CD4-positive, alpha-beta T cell treated with Interleukin-2 at 100 ng/mL for 4 hours (primary cell): ENCODE data around the gene MAPKAP1.

ENCODE experiments used
- DNase-seq: peaks from one replicate; pipeline ENCODE4 v3.0.0-alpha.2; 2020; ENCODE audit warnings: low spot score

Gene MAPKAP1

DNA sequence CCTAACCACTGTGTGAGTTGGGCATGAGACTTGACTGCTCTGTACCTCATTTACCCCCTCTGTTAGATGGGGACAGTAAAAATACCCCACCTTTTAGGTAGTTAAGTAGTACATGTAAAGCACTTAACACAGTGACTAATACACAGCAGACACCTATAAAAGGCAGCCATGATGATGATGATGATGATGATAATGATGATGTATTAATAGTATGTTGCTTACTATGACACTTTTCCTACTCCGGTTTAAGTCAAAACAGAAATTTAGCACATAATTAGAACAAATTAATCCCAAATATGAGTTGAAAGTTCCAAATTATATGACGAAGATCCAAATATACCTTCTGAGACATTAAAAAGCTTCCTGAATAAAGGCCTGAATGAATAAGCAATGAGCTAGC is 223.3 kb downstream of the MAPKAP1 start:
- DNase-seq = no peak

DNA sequence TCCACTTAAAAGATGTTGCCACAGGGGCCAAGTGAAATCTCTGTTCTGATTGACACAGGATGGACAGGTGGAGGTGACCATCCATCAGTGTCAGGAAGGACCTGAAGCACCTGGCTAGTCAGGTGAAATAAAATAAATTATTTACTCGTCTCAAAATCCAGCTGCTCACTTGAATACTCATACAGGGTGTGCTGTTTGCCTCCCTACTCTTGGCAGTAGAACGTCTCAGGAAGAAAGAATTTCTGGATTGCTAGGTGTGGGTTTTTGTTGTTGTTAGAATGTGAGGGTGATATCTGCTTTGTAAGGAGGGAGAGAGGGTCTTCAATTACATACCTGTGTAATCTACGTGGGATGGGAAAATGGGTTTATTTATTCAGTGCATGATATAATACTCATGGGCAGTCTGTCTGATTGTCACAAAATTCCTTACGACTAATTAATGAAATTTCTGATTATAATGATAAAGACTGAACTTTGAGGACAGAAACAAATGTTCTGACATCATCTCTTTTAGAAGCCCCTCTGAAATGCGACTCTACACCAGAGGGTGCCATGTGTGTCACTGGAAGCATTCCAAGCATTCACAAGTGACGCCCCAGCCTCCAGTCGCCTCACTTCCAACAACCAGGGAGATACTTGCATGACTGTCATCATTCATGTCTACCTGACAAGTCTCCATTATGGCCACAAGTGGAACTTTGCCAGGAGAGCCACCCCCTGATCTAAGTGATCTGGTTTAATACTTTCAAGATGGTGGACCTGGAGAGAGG is 227.0 kb downstream of the MAPKAP1 start:
- no peak for DNase-seq

DNA sequence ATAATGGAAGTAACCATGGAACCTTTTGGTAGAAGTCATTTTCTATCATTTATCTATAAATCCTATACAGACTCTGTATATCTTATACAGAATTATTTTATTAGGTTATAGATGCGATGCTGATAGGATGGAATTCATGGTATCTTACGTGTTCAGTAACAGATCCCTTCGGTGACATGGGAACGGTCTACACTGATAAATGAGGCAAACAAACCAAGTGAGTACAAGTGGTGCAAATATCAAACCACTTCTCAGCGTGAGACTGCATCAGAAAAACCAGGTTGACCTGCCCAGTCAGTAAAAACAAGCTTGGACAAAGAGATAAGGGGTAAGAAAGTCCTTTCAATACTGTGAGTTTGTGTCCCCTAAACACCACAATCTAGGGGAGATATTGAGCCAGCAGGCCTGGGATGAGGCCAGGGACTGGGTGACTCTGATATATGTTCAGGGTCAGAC is 229.9 kb downstream of the MAPKAP1 start:
- DNase-seq = no peak

DNA sequence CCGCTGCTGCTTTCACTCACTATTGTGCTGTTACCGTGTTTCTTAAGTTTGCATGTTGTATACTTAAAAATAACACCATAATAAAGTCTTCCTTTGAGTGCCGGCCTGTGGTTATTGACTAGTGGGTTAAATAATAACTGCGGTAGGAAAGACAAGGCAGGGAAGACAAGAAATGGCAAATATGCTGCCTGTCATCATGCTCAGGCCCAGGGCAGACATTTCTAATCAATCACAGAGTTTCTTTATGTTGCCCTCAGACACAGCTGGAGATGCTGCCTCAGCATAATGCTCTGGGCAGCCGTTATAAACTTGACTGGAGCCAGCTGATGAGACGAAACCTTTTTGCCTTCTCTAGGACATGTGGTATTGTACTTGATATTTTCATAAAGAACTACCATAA is 230.4 kb downstream of the MAPKAP1 start:
- DNase-seq = no peak

DNA sequence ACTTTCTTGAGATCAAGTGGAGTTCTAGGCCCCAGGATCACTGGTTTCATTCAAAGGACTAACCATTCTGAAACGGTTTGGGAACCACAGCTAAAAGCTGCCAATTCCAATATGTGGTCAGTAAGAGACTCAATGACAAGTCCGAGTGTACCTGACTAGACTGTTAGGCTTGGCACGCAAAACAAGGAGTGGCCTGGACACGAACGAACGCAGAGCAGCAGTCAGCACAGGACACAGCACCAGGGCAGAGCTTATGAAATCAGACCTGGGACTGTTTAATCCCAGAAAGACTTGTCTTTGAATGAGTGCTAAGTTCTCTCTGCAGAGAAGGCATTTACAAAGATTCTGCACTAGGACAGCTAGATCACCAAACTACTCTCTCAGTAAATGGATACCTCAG is 231.6 kb downstream of the MAPKAP1 start:
- no peak for DNase-seq

DNA sequence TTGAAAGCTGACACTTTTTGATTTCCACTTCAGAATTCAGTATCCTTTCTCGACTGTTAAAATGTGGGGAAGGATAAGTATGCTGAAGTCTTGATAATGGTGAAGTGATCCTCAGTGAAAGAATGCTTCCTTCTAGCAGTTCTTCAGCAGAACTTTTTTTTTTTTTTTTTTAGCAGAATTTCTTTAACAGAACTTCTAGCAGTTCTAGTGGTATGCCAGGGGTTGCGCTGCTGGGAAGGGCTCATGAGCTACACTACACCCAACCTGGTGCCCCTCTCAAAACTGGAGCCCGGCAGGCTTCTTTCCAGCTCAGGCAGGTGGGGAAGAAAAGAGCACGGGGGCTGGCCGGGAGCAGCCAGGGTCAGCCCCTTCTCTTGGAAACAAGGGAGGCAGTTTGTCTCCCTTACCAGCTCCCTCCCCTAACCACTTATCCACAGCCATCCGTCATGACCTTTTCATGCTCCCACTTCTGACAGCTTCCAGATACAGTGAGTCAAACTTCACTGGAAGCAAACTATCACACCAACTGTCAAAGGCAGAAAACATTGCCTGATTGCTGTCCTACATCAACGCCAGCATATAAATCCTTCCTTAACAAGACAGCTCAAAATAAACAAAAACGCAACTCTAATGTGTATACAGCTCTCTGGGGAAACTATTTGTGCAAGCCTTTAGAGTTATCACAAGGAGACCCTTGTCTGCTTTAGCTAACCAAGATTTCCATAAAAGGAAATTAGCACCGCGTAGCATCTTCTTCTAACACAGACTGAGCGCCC is 233.9 kb downstream of the MAPKAP1 start:
- no peak for DNase-seq

DNA sequence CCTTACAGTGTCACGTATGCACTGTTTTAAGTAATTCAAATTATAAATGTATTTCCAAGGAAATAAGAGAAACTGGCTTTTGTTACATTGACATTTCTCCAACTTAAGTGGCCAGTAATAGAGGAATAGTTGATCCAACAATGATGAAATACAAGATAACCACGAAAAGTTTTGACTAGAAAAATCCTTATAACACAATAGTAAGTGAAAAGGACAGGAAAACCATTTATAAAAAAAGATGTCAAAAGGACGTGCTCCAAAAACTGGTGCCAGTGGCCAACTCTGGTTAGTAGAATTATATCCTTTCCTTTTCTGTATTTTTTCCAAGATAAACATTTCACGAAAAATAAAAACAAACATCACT is 234.5 kb downstream of the MAPKAP1 start:
- no peak for DNase-seq

DNA sequence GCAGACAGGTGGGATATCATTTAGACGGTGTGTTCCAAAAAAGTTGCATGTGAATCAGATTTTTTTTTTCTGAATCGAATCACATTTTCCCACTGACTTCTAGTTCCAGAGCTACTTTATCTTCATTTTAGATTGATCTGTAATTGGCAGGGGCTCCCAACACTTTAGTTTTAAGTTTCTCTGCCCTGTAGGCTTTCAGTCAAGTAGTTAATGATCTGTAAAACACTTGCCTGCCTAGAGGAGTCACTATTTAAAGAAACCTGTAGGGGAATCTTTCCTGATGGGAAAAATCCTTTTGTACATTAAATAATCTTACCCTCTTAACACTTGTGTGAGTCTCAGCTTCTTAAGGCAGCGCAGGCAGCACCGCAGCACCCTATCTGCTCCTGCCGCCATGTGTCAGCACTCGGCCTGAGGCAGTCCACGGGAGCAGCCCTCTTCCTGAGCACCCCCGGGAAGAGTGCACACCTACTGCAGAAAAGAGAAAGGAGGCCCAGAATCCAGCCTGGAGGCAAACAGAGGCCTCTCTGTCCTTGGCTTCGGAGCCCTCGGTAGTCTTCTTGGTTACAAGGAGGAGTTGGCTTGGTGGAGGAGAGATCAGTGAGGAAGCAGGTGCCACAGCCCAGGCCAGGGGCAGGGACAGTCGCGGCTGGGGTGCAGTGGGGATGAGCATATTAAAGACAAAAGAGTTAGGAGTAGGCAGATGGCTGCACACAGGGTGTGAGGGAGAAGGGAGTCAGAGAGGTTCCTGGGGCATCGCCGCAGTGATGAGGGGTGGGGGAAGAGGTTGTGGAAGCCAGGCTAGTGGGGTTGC is 236.0 kb downstream of the MAPKAP1 start:
- DNase-seq = no peak

DNA sequence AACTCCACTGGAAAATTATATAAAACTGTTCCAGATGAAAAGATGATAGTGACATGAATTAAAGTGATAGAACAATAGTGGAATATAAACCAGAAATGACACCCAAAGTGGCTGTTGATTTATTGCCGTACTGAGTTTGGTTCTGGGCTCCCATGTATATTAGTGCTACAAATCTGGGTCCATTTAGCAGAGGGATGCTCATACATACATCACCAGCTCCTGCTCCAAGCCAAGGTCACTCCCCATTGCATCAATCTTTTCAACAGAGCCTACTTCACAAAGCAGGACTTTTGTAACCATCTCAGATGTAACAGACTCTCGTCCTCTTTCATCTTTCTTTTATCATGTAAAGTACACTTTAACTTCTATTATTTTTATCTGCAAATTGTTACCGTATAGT is 236.8 kb downstream of the MAPKAP1 start:
- DNase-seq = no peak

DNA sequence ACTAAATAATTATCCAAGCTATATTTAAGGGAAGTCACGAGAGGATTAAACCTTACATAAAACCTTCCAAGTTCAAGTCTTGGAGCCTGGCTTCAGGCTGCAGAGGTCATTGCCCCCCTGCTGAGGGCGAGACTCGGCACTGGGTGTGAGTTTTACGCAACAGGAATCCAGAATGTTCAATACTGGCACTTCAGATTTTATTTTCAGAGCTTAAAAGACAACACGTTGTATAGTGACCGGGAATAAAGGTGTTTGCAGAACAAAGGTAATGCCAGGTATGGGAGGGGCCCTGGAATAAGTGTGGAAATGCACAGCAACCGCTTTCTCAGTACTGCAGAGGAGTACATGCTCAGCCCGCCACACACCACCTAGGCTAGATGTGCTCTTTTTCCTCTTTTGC is 238.4 kb downstream of the MAPKAP1 start:
- DNase-seq = no peak

DNA sequence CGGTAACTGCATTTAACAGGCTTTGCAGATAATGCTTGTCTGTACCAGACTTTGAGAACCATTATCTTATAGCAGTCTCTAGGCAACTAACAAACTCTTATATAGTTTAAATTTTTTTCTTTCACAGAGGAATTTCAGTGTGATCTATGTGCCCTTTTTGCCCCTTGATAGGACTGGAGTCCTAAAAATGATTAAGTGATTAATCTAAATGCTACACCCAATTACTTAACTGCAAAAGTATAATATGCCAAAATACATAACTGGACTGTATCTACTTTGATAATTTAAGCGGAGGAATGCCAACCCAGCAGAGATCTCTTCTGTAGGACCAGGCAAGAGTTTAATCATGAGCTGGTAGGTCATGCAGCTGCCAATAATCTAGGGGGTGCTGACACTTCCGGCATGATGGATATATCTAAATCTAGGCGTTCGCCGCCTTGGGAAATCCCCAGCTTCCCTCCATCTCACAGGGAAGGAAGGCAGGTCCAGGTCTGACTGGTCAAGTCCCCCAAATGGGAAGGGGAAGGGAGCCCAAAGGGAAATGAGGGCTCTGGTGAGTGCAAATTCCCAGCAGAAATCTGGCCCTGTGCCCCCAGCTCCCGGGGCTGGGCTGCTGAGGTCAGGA is 239.8 kb downstream of the MAPKAP1 start:
- DNase-seq = no peak

DNA sequence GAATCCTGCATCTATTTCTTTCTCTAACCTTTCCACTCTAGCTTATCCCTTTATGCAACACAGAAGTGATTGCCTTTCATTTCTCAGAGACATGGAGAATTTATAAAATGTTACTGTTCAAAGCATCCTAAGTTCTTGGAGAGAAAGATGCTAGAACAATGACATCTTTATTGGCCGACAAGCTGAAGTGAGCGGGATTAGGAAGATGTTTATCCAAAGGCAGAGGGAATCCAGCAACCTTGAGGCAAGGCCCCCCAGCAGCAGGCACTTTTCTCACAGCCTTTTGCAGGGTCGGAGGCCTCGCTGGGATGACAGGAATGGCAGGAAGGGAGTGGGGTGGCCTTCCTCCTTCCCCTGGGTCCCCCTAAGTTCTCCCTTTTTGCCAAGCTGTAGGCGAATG is 240.6 kb downstream of the MAPKAP1 start:
- no peak for DNase-seq

DNA sequence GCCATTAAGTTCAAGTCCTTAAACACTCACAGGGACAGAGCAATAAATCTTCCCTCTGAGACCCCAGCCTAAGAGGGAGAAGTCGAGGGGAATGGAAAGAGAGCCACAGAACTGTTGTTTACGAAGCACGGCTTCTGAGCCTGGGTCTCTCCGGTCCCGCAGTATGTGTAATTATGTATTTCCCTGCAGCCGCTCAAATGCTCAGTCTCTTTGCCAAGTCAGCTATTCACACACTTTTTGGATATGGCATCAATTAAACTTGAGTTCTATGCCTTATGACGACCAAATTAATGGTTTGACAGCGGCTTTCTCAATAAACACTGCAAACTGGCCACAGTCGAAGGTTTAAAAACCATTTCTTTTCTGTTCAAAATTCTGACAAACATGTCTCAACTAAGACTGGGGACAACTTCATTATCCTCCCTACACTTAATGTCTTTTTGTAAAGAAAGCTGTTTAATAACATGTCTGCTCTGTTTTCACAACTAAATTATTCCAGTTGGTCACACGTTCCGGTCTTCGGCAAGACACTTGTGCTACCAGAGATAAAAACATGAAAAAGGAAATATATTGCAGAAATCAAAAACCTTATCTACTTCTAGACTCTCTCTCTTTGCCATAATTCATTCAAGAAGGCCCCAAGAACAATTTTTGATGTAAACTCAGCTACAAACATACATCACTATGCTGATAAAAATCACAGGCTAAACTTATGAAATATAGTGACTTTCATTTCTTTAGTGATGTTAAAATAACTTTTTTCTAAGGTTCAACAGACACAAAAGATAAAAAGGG is 242.2 kb downstream of the MAPKAP1 start:
- DNase-seq = no peak

DNA sequence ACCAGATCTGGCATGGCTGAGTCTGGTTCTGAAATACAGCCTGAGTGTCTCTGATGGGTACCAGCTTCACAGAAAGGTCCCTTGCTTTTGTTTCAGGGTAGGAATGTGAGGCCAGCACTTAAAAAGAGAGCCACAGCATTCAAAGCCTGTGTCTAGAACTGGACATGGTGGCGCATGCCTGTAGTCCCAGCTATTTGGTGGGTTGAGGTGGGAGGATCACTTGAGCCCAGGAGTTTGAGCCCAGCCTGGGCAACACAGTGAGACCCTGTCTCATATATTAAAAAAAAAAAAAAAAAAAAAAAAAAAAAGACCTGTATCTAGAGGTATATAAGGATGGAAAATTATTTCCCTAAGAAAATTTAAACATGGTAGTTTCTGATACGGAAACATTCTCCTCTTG is 243.1 kb downstream of the MAPKAP1 start:
- no peak for DNase-seq

DNA sequence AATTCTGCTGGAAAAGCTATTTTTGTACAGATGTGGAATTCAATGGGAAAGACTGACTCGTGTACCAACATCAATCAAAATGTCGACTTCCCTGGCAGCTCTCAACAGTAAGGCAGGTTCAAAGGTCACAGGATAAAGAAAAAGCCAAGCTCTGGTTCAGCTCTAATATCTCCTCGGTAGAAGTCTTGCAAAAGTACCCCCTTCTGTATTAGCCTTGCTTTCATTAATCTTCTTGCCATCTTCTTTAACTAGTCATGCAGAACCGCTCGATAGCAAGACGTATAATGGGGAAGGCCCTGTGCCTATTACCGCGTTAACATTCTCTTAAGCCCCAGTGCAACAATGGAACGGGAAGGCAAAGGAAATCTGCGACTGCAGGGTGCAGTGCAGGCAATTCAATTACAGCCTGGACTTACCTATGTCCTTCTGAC is 244.1 kb downstream of the MAPKAP1 start:
- no peak for DNase-seq

DNA sequence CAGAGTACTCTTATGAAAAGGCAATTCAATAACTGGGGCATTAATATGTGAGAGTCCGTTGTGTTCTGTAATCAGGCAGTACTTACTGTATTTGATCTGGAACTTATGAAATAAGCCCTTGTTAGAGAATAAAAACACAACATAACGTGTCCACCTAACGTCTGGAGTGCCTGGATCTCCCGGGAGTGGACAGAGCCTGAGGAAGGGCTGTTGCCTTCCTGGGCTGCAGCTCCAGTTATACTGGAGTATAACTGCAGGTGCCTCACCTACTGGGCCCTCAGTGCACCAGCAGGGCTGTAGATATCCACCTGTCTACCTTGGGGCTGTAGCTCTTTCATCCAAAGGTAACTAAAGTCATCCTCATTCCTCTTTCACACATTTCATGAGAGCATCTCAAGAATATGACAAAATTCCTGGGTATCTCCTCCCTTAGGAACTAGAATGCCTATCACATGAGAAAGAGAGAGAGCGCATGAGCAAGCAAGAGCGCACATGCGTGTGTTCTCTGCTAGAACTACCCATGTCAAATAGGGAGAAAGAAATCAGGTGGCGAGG is 245.3 kb downstream of the MAPKAP1 start:
- no peak for DNase-seq

DNA sequence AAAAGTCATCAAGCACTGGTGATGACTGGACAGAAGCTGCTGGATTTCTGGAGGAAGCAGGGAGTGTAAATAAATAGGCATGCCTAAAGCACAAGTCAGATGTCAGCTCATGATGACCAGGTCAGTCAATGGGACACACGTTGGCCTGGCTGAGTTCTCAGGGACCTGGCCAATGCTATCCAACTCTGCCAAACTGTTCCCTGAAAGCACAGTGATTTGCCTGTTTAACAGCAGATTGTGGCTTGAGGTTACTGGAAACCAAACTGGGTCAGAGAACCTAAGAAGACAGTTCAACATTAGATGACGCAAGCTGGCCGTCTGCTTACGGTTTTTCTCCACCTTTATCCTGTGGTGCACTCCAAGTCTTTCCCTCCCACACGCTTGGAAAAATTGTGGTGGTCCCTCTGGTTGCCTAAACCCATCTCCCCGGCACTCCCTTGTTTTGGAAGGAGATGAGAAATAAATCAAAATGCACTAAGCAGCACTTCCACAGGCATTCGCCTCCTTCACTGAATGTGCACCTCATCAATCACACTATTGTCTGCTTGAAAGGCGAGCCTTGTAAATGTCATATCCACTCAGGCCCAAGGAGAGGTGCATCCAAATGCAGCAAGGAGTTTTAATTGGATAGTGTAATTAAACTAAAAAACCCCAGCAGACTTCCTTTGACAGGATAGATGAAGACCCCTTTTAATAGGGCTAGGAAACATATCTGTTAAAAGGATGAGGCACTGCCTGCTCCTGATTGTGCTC is 245.9 kb downstream of the MAPKAP1 start:
- no peak for DNase-seq

DNA sequence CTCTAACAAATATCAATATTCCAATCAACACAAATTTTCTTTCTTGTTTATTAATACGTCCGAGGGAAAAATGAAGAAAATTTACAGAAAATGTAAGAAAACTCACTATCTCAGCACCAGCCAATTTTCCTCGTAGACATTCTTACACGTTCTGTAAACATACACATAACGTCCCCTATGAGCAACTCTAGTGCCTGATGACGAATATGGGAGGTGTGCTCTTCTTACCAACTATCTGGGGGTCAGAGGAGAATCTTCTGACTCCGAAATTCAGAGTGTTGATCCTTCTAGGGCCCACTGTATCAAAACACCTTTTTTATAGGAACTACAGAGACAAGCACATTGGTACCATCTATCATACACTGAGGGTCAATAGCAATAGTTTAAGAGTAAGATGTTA is 246.7 kb downstream of the MAPKAP1 start:
- no peak for DNase-seq

DNA sequence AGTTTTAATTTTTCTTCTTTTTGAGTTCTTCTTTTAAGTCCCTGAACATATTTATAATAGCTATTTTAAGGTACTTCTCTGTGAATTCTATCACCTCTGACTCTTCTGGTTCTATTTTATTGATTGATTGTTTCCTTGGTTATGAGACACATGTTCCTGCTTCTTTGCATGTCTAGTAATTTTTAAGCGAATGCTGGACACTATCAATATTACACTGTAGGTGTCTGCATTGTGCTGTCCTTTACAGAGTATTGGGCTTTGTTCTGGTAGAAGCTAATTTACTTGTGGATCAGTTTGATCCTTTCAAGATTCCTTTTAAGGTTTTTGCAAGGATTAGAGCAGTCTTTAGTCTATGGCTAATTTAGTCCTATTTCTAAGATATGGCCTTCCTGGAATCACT is 249.7 kb downstream of the MAPKAP1 start:
- DNase-seq = no peak

DNA sequence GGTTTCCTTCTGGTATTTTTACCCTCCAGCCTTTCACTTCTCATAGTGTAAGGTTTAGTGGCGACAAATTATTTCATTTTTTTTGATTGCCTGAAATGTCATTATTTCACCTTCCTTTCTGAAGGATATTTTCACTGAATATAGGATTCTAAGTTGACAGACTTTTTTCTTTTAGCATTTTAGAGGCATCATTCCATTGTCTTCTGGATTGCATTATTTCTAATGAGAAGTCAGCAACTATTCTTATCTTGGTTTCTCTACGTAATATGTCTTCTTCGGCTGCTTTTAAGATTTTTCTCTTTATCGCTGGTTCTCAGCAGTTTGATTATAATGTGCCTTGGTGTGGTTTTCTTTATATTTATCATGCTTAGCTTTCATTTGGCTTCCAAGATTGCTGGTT is 251.1 kb downstream of the MAPKAP1 start:
- no peak for DNase-seq
